Psoas muscle (tissue), 8 donors: ENCODE results near the gene KCNK13. TPM values are rescaled to one million over a fixed set of nuclear protein-coding genes. Genes with fewer than 3 reads are reported as not detected.

Experiments used
- ATAC-seq, 4 donors: fragments of 200-7000 bp; cut with Tn5 transposase; one replicate each; pipeline ENCODE4 v1.9.1; 2020; ENCODE audit warnings: moderate library complexity in 3 of 4, mild to moderate bottlenecking in 2 of 4
- DNase-seq, 2 donors: peaks; one replicate each; pipeline ENCODE4 v3.0.0-alpha.2; 2020
- H3K27ac ChIP-seq: fragments of 200-600 bp; one replicate; pipeline ENCODE4 v1.8.0; 2022
- H3K27me3 ChIP-seq, 3 donors: fragments of 200-600 bp in 1 of 3; one replicate each; pipeline versions ENCODE4 v1.6.1 to v1.8.0; 2013 to 2022; ENCODE audit warnings: low read length in 2 of 3, mild to moderate bottlenecking in 2 of 3, moderate library complexity in 1 of 3; ENCODE audit not compliant: insufficient read depth in 3 of 3
- H3K36me3 ChIP-seq, 2 donors: fragments of 200-600 bp in 1 of 2; one replicate each; pipeline versions ENCODE4 v1.6.1 to v1.8.0; 2013 to 2022; ENCODE audit warnings: low read depth in 1 of 2, mild to moderate bottlenecking in 1 of 2, moderate library complexity in 1 of 2; ENCODE audit not compliant: insufficient read depth in 1 of 2
- H3K4me1 ChIP-seq: fragments of 200-600 bp; one replicate; pipeline ENCODE4 v1.8.0; 2022
- H3K4me3 ChIP-seq: fragments of 200-600 bp; one replicate; pipeline ENCODE4 v1.8.0; 2022; ENCODE audit warnings: mild to moderate bottlenecking
- H3K9me3 ChIP-seq: fragments of 200-600 bp; one replicate; pipeline ENCODE4 v1.8.0; 2022
- WGBS, 3 donors: extraction: QIAGEN DNeasy Blood & Tissue Kit; methylation state at CpG; one replicate each; pipeline versions ENCODE4 v1.1.6 to v1.1.7; 2013; 5-methylcytosine and 5-hydroxymethylcytosine counted together
- intact Hi-C, 2 donors: fragments of 100-400 bp; cut with DNase I; formaldehyde crosslinking; loops; one replicate each; pipeline versions ENCODE4 v1.11.0 to v1.14.2; 2022
- polyA plus RNA-seq, 3 donors: library from polyadenylated mRNA; stranded (reverse); fragments of 200-250 nt; gene quantifications; one replicate each; pipeline ENCODE4 v1.2.3, GENCODE V29; 2013
- total RNA-seq, 4 donors: library from RNA; stranded (reverse); fragmentation: NEBNext Ultra II Directional in 2 of 4; extraction: Animal tissue kit (Norgen Biotek cat#: 25700) in 2 of 4; gene quantifications; one replicate each; pipeline versions ENCODE4 v1.2.1 to v1.2.4, GENCODE V29; 2021 to 2023
- TF ChIP-seq, protein P1 (sequence below): fragments of 200-600 bp; IDR thresholded peaks from one replicate; pipeline ENCODE4 v1.8.0; 2022; ENCODE audit warnings: antibody characterized with exemption
- donor health status: healthy with polysubstance abuse.
- donor health status: DM: no; HTN: no; CAD: no; lungs with moderate emphysema.
- donor health status: Bipolar disorder and iron deficiency.
- donor health status: healthy.
- donor health status: DM: yes; HTN: yes; CAD: no.
- donor health status: DM: no; HTN: no; CAD: no.
- donor health status: DM: no; HTN: no; CAD: no.
- donor health status: DM: yes; HTN: yes; CAD: no.

KCNK13 gene
- total and polyA plus RNA-seq, 7 donors: 0.01 to 0.30 (median 0.03) TPM; not detected in 3

DNA sequence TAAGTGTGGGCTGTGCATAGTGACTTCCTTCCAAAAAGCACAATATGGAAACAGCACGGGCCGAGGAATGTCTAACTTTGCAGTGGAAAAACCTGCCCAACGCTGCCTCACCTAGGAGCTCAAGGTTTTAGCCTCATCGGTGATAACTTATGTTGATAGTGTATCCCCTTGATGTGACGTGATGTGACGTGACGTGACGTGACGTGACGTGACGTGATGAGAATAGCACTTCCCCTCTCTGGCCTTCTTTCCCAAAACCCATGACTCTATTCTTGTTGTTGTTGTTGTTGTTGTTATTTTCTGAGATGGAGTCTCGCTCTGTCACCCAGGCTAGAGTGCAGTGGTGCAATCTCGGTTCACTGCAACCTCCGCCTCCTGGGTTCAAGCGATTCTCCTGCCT, 64.5 kb downstream of the KCNK13 start:
- TF ChIP-seq, protein P1, sequence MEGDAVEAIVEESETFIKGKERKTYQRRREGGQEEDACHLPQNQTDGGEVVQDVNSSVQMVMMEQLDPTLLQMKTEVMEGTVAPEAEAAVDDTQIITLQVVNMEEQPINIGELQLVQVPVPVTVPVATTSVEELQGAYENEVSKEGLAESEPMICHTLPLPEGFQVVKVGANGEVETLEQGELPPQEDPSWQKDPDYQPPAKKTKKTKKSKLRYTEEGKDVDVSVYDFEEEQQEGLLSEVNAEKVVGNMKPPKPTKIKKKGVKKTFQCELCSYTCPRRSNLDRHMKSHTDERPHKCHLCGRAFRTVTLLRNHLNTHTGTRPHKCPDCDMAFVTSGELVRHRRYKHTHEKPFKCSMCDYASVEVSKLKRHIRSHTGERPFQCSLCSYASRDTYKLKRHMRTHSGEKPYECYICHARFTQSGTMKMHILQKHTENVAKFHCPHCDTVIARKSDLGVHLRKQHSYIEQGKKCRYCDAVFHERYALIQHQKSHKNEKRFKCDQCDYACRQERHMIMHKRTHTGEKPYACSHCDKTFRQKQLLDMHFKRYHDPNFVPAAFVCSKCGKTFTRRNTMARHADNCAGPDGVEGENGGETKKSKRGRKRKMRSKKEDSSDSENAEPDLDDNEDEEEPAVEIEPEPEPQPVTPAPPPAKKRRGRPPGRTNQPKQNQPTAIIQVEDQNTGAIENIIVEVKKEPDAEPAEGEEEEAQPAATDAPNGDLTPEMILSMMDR: no peak
- H3K27ac ChIP-seq: no peak overlapping the region
- 88 to 94% (median 89%) methylated on average over 15 of the region's 15 CpGs for whole genome bisulfite sequencing, 3 donors

GRCh38 chr14:90132821-90133570, 71.2 kb downstream of the KCNK13 start:
- WGBS, 3 donors: 43 to 52% (median 45%) methylated on average over 10 of the region's 10 CpGs
- Histone ChIP-seq H3K27ac (no peak overlapping the region), H3K36me3 (no peaks in the 10 kb centered on the region), H3K27me3 (peaks cover 0 to 8% (median under 1%) of the 10 kb centered on the region in 3 donors), H3K4me1 (no peaks in the 10 kb centered on the region), H3K4me3 (no peak overlapping the region), H3K9me3 (no peaks in the 10 kb centered on the region)
- TF ChIP-seq, protein P1: no peak
- no peak for DNase-seq
- ATAC-seq: no peak
- intact Hi-C loops: no loop called here

More for the DNA sequence above, 64.5 kb downstream of the KCNK13 start:
- Histone ChIP-seq H3K27me3 (peaks cover 0 to 10% (median 2%) of the 10 kb centered on the region in 3 donors), H3K4me1 (no peaks in the 10 kb centered on the region), H3K36me3 (no peaks in the 10 kb centered on the region), H3K4me3 (no peak overlapping the region), H3K9me3 (no peaks in the 10 kb centered on the region)
- intact Hi-C loops: no loop called here
- DNase-seq: no peak
- no peak for ATAC-seq

GRCh38 chr14:90136904-90137303, 75.1 kb downstream of the KCNK13 start:
- Histone ChIP-seq H3K36me3 (no peaks in the 10 kb centered on the region), H3K27me3 (peaks cover 0 to 14% (median 2%) of the 10 kb centered on the region in 3 donors), H3K27ac (no peak overlapping the region), H3K4me3 (no peak overlapping the region), H3K9me3 (no peaks in the 10 kb centered on the region), H3K4me1 (no peaks in the 10 kb centered on the region)
- DNase-seq (no peak), ATAC-seq (no peak)
- intact Hi-C loops: no loop called here
- 80 to 87% (median 82%) methylated on average over 4 of the region's 4 CpGs for WGBS, 3 donors
- TF ChIP-seq, protein P1: no peak

DNA sequence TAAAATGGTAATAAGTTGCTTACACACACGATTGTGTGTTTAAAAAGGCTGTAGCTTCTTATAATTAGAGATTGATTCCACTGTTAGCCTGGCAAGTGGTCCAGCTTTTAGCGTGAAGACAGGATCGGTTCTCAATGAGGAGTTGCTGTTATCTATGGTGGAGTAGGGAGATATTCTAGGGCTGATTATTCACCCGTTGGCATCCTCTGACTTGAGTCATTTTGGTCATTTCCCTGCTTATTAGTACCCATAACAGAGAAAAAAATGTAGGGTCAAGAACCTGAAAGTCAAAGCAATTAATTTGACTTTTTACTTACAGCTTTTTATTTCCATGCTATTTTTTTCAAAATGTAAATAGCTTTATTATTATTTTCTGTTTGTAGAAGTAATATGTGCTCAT, 76.0 kb downstream of the KCNK13 start:
- 68 to 83% (median 76%) methylated on average over 4 of the region's 4 CpGs for WGBS, 3 donors
- Histone ChIP-seq H3K4me1 (no peaks in the 10 kb centered on the region), H3K27me3 (peaks cover 0 to 15% (median 2%) of the 10 kb centered on the region in 3 donors), H3K4me3 (no peak overlapping the region), H3K36me3 (no peaks in the 10 kb centered on the region), H3K9me3 (no peaks in the 10 kb centered on the region), H3K27ac (no peak overlapping the region)
- DNase-seq (no peak), ATAC-seq (no peak)
- TF ChIP-seq, protein P1: no peak
- intact Hi-C loops: no loop called here
